ENCODE data around the gene FYN. TPM values are rescaled to one million over a fixed set of nuclear protein-coding genes. Genes with fewer than 3 reads are reported as not detected.

The FYN gene
- total and polyA plus RNA-seq, 4 experiments from 2014 or later: 338 to 713 (median 564) TPM

GRCh38 chr6:111775145-111775922 is 97.9 kb downstream of the FYN start:
- ChIA-PET CTCF (ENCODE audit: partially characterized antibody) (interaction anchor here (0.7 to 7.3 kb wide), 12 partner anchors 8 to 267 kb away, joined by 3 to 61 read pairs (median 4); no protein-coding TSS in a partner anchor), POLR2A (ENCODE audit: partially characterized antibody) (interaction anchor here (1.5 to 12.2 kb wide), 4 partner anchors 14 to 63 kb away, joined by 4 to 159 read pairs (median 4); no protein-coding TSS in a partner anchor)
- H3K27me3 Mint-ChIP-seq: no peaks in the 10 kb centered on the region
- peaks cover 0 to 5% (median 0%) of the 10 kb centered on the region in 8 donors for H3K9me3 Mint-ChIP-seq
- H3K4me3 Mint-ChIP-seq: peak overlapping the region in 4 of 8 donors; percentile 20 to 51 (median 43)
- peak overlapping the region in 6 of 7 donors; percentile 61 to 93 (median 91) for H3K27ac Mint-ChIP-seq
- peaks cover 26 to 52% of the 10 kb centered on the region in 2 donors for H3K36me3 Mint-ChIP-seq
- Histone ChIP-seq H3K4me1 (ENCODE audit: insufficient read depth, low read length) (peaks cover 90% of the 10 kb centered on the region), H3K4me3 (ENCODE audit: low read length in 2 of 2) (no peak overlapping the region), H3K27me3 (ENCODE audit: insufficient read depth, low read length) (no peaks in the 10 kb centered on the region), H3K36me3 (ENCODE audit: insufficient read depth, low read length) (no peaks in the 10 kb centered on the region), H3K27ac (ENCODE audit: low read depth, low read length) (peak overlapping the region; percentile 34), H3K9me3 (ENCODE audit: control insufficient read depth in 1 of 2, low read length in 2 of 2) (no peaks in the 10 kb centered on the region)
- no peak for DNase-seq
- intact Hi-C loops (cut with micrococcal nuclease): no loop called here
- peaks cover 68 to 93% (median 81%) of the 10 kb centered on the region in 4 donors for H3K4me1 Mint-ChIP-seq

GRCh38 chr6:111774346-111774703 is 98.9 kb downstream of the FYN start:
- Histone ChIP-seq H3K4me1 (ENCODE audit: insufficient read depth, low read length) (peaks cover 90% of the 10 kb centered on the region), H3K27me3 (ENCODE audit: insufficient read depth, low read length) (no peaks in the 10 kb centered on the region), H3K4me3 (ENCODE audit: low read length in 2 of 2) (no peak overlapping the region), H3K27ac (ENCODE audit: low read depth, low read length) (peak overlapping the region; percentile 33), H3K9me3 (ENCODE audit: control insufficient read depth in 1 of 2, low read length in 2 of 2) (no peaks in the 10 kb centered on the region), H3K36me3 (ENCODE audit: insufficient read depth, low read length) (no peaks in the 10 kb centered on the region)
- no peak for DNase-seq
- intact Hi-C loops (cut with micrococcal nuclease): no loop called here
- H3K9me3 Mint-ChIP-seq: peaks cover 0 to 7% (median 0%) of the 10 kb centered on the region in 8 donors
- H3K4me3 Mint-ChIP-seq: peak overlapping the region in 2 of 8 donors; percentile 39 to 50
- H3K27ac Mint-ChIP-seq: peak overlapping the region in 6 of 7 donors; percentile 61 to 93 (median 91)
- ChIA-PET POLR2A (ENCODE audit: partially characterized antibody) (interaction anchor here (1.0 to 12.2 kb wide), 6 partner anchors 13 to 62 kb away, joined by 4 to 159 read pairs (median 5); no protein-coding TSS in a partner anchor), CTCF (ENCODE audit: partially characterized antibody) (interaction anchor here (0.7 to 7.3 kb wide), 7 partner anchors 10 to 267 kb away, joined by 3 to 61 read pairs (median 4); no protein-coding TSS in a partner anchor)
- peaks cover 65 to 93% (median 80%) of the 10 kb centered on the region in 4 donors for H3K4me1 Mint-ChIP-seq
- no peaks in the 10 kb centered on the region for H3K27me3 Mint-ChIP-seq
- H3K36me3 Mint-ChIP-seq: peaks cover 28 to 52% of the 10 kb centered on the region in 2 donors

- H3K9me3 Mint-ChIP-seq: peaks cover 0 to 7% (median 0%) of the 10 kb centered on the region in 8 donors
- POLR2A ChIA-PET (ENCODE audit: partially characterized antibody): interaction anchor here (1.0 to 12.2 kb wide), 5 partner anchors 12 to 61 kb away, joined by 4 to 159 read pairs (median 5); no protein-coding TSS in a partner anchor
- Histone ChIP-seq H3K27ac (ENCODE audit: low read depth, low read length) (peak overlapping the region; percentile 33), H3K9me3 (ENCODE audit: control insufficient read depth in 1 of 2, low read length in 2 of 2) (no peaks in the 10 kb centered on the region), H3K4me1 (ENCODE audit: insufficient read depth, low read length) (peaks cover 90% of the 10 kb centered on the region), H3K4me3 (ENCODE audit: low read length in 2 of 2) (no peak overlapping the region), H3K36me3 (ENCODE audit: insufficient read depth, low read length) (no peaks in the 10 kb centered on the region), H3K27me3 (ENCODE audit: insufficient read depth, low read length) (no peaks in the 10 kb centered on the region)
- CTCF ChIA-PET (ENCODE audit: partially characterized antibody): interaction anchor here (1.1 to 7.3 kb wide), 4 partner anchors 10 to 222 kb away, joined by 3 to 61 read pairs (median 4); no protein-coding TSS in a partner anchor
- no peak for DNase-seq
- peak overlapping the region in 4 of 8 donors; percentile 11 to 39 (median 16) for H3K4me3 Mint-ChIP-seq
- H3K27ac Mint-ChIP-seq: peak overlapping the region in 6 of 7 donors; percentile 57 to 93 (median 80)
- H3K36me3 Mint-ChIP-seq: peaks cover 31 to 55% of the 10 kb centered on the region in 2 donors
- no peaks in the 10 kb centered on the region for H3K27me3 Mint-ChIP-seq
- peaks cover 69 to 93% (median 81%) of the 10 kb centered on the region in 4 donors for H3K4me1 Mint-ChIP-seq
- intact Hi-C loops (cut with micrococcal nuclease): no loop called here
Observed at GRCh38 chr6:111773501-111774345, 99.5 kb downstream of the FYN start.

GRCh38 chr6:111772381-111772780 is 100.9 kb downstream of the FYN start:
- H3K4me3 ChIP-seq (ENCODE audit: low read length in 2 of 2): no peak overlapping the region
- intact Hi-C loops (cut with micrococcal nuclease): no loop called here
- H3K4me3 Mint-ChIP-seq: peak overlapping the region in 1 of 8 donors; percentile 20
- H3K36me3 ChIP-seq (ENCODE audit: insufficient read depth, low read length): no peaks in the 10 kb centered on the region
- no peaks in the 10 kb centered on the region for H3K27me3 ChIP-seq (ENCODE audit: insufficient read depth, low read length)
- ChIA-PET CTCF (ENCODE audit: partially characterized antibody) (interaction anchor here (0.6 to 0.8 kb wide), 2 partner anchors 20 to 50 kb away, joined by 3 read pairs; no protein-coding TSS in a partner anchor), POLR2A (ENCODE audit: partially characterized antibody) (interaction anchor here (3.1 to 6.4 kb wide), 2 partner anchors 12 to 20 kb away, joined by 13 to 84 read pairs; no protein-coding TSS in a partner anchor)
- no peaks in the 10 kb centered on the region for H3K9me3 ChIP-seq (ENCODE audit: control insufficient read depth in 1 of 2, low read length in 2 of 2)
- H3K27me3 Mint-ChIP-seq: no peaks in the 10 kb centered on the region
- peak overlapping the region; percentile 19 to 97 (median 82) for H3K27ac Mint-ChIP-seq
- peaks cover 0 to 7% (median 0%) of the 10 kb centered on the region in 8 donors for H3K9me3 Mint-ChIP-seq
- peaks cover 90% of the 10 kb centered on the region for H3K4me1 ChIP-seq (ENCODE audit: insufficient read depth, low read length)
- no peak for DNase-seq
- no peak overlapping the region for H3K27ac ChIP-seq (ENCODE audit: low read depth, low read length)
- peaks cover 69 to 93% (median 81%) of the 10 kb centered on the region in 4 donors for H3K4me1 Mint-ChIP-seq
- peaks cover 31 to 51% of the 10 kb centered on the region in 2 donors for H3K36me3 Mint-ChIP-seq

GRCh38 chr6:111771629-111772028 is 101.6 kb downstream of the FYN start:
- Histone ChIP-seq H3K9me3 (ENCODE audit: control insufficient read depth in 1 of 2, low read length in 2 of 2) (no peaks in the 10 kb centered on the region), H3K4me1 (ENCODE audit: insufficient read depth, low read length) (peaks cover 91% of the 10 kb centered on the region), H3K36me3 (ENCODE audit: insufficient read depth, low read length) (no peaks in the 10 kb centered on the region), H3K27ac (ENCODE audit: low read depth, low read length) (no peak overlapping the region), H3K4me3 (ENCODE audit: low read length in 2 of 2) (no peak overlapping the region), H3K27me3 (ENCODE audit: insufficient read depth, low read length) (no peaks in the 10 kb centered on the region)
- Mint-ChIP-seq H3K36me3 (peaks cover 31 to 47% of the 10 kb centered on the region in 2 donors), H3K4me1 (peaks cover 69 to 93% (median 81%) of the 10 kb centered on the region in 4 donors), H3K27me3 (no peaks in the 10 kb centered on the region), H3K9me3 (peaks cover 0 to 7% (median 0%) of the 10 kb centered on the region in 8 donors), H3K27ac (peak overlapping the region; percentile 19 to 97 (median 87)), H3K4me3 (peak overlapping the region in 4 of 8 donors; percentile 1 to 67 (median 42))
- DNase-seq: no peak
- intact Hi-C loops (cut with micrococcal nuclease): no loop called here
- CTCF ChIA-PET (ENCODE audit: partially characterized antibody): interaction anchor here (0.6 to 0.8 kb wide), 2 partner anchors 19 to 50 kb away, joined by 3 read pairs; no protein-coding TSS in a partner anchor
- POLR2A ChIA-PET (ENCODE audit: partially characterized antibody): interaction anchor here (3.1 to 6.4 kb wide), 2 partner anchors 11 to 19 kb away, joined by 13 to 84 read pairs; no protein-coding TSS in a partner anchor

GRCh38 chr6:111771094-111771432 is 102.2 kb downstream of the FYN start:
- peak overlapping the region; percentile 4 for H3K27ac ChIP-seq (ENCODE audit: low read depth, low read length)
- H3K27me3 Mint-ChIP-seq: no peaks in the 10 kb centered on the region
- peak overlapping the region in 3 of 8 donors; percentile 14 to 47 (median 42) for H3K4me3 Mint-ChIP-seq
- H3K36me3 Mint-ChIP-seq: peaks cover 34 to 46% of the 10 kb centered on the region in 2 donors
- peak overlapping the region; percentile 19 to 97 (median 87) for H3K27ac Mint-ChIP-seq
- no peaks in the 10 kb centered on the region for H3K27me3 ChIP-seq (ENCODE audit: insufficient read depth, low read length)
- no peak overlapping the region for H3K4me3 ChIP-seq (ENCODE audit: low read length in 2 of 2)
- peaks cover 91% of the 10 kb centered on the region for H3K4me1 ChIP-seq (ENCODE audit: insufficient read depth, low read length)
- H3K9me3 Mint-ChIP-seq: peaks cover 0 to 7% (median 0%) of the 10 kb centered on the region in 8 donors
- ChIA-PET POLR2A (ENCODE audit: partially characterized antibody) (interaction anchor here (0.5 to 6.4 kb wide), 8 partner anchors 9 to 222 kb away, joined by 3 to 84 read pairs (median 6); partner anchors contain the start of gene FYN), CTCF (ENCODE audit: partially characterized antibody) (interaction anchor here (1.0 to 2.0 kb wide), 4 partner anchors 8 to 203 kb away, joined by 3 to 8 read pairs (median 4); no protein-coding TSS in a partner anchor)
- no peak for DNase-seq
- no peaks in the 10 kb centered on the region for H3K9me3 ChIP-seq (ENCODE audit: control insufficient read depth in 1 of 2, low read length in 2 of 2)
- H3K4me1 Mint-ChIP-seq: peaks cover 74 to 93% (median 83%) of the 10 kb centered on the region in 4 donors
- no peaks in the 10 kb centered on the region for H3K36me3 ChIP-seq (ENCODE audit: insufficient read depth, low read length)
- intact Hi-C loops (cut with micrococcal nuclease): no loop called here
